HG03135 (cell line): ENCODE results near the gene INPP5K.
"Not testable (repeated sequence)": the region's sequence is repeated elsewhere in the genome, so short reads cannot be mapped to it uniquely, and the experiment has no call there.

ENCODE experiments used
- ATAC-seq: cut with Tn5 transposase; IDR thresholded peaks from one replicate; pipeline ENCODE4 v1.9.1; 2021; ENCODE audit warnings: mild to moderate bottlenecking, moderate library complexity; ENCODE audit not compliant: unreplicated experiment

INPP5K gene

GRCh38 chr17:1548032-1548431 lies 31.6 kb upstream of the INPP5K start:
- no peak for ATAC-seq

GRCh38 chr17:1546292-1546922 lies 30.0 kb upstream of the INPP5K start:
- no peak for ATAC-seq

GRCh38 chr17:1545618-1546017 lies 29.2 kb upstream of the INPP5K start:
- no peak for ATAC-seq

- ATAC-seq: no peak
Observed at GRCh38 chr17:1542316-1542715, 25.9 kb upstream of the INPP5K start.

- no peak for ATAC-seq
Observed at GRCh38 chr17:1541367-1541904, 25.0 kb upstream of the INPP5K start.

GRCh38 chr17:1539811-1540210 lies 23.4 kb upstream of the INPP5K start:
- no peak for ATAC-seq

- ATAC-seq: no peak
Observed at GRCh38 chr17:1535737-1536136, 19.3 kb upstream of the INPP5K start.

- ATAC-seq: no peak
Observed at GRCh38 chr17:1533661-1534325, 17.4 kb upstream of the INPP5K start.

- no peak for ATAC-seq
Observed at GRCh38 chr17:1532836-1533602, 16.6 kb upstream of the INPP5K start.

GRCh38 chr17:1529863-1530262 lies 13.5 kb upstream of the INPP5K start:
- ATAC-seq: no peak

- not testable (repeated sequence) for ATAC-seq
Observed at GRCh38 chr17:1526876-1527275, 10.5 kb upstream of the INPP5K start.

GRCh38 chr17:1522626-1523025 lies 6.2 kb upstream of the INPP5K start:
- ATAC-seq: no peak

GRCh38 chr17:1521086-1521640 lies 4.8 kb upstream of the INPP5K start:
- no peak for ATAC-seq

- no peak for ATAC-seq
Observed at GRCh38 chr17:1519678-1520077, 3.3 kb upstream of the INPP5K start.

- no peak for ATAC-seq
Observed at GRCh38 chr17:1518410-1518809, 2.0 kb upstream of the INPP5K start.

GRCh38 chr17:1515640-1516387 lies 598 bp downstream of the INPP5K start:
- ATAC-seq: no peak

GRCh38 chr17:1512351-1512750 lies 4.1 kb downstream of the INPP5K start:
- no peak for ATAC-seq

GRCh38 chr17:1511756-1512321 lies 4.6 kb downstream of the INPP5K start:
- no peak for ATAC-seq

GRCh38 chr17:1511290-1511689 lies 5.1 kb downstream of the INPP5K start:
- no peak for ATAC-seq

GRCh38 chr17:1509290-1509881 lies 7.0 kb downstream of the INPP5K start:
- no peak for ATAC-seq
